DMS53 treated with DMSO at 0.1 percent for 48 hours (cell line): ENCODE data around the gene CAMK4.

Experiments used
- DNase-seq: peaks from one replicate; lab custom pipeline; 2025; ENCODE audit not compliant: unreplicated experiment; lab: John Stamatoyannopoulos, UW

Gene CAMK4

DNA sequence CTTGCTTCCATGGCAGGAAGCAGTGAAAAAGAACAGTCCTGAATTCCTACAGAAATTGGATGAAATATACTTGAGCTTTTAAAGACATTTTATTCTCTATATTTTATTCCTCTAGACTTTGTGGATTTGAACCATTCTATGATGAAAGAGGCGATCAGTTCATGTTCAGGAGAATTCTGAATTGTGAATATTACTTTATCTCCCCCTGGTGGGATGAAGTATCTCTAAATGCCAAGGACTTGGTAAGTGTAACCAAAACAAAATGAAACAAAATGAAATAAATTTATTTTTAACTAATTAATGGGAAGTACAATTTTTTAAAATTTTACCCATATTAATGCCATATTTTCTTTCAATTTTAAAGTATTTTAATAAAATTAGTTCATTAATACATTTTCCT is 254.1 kb downstream of the CAMK4 start:
- DNase-seq = no peak

DNA sequence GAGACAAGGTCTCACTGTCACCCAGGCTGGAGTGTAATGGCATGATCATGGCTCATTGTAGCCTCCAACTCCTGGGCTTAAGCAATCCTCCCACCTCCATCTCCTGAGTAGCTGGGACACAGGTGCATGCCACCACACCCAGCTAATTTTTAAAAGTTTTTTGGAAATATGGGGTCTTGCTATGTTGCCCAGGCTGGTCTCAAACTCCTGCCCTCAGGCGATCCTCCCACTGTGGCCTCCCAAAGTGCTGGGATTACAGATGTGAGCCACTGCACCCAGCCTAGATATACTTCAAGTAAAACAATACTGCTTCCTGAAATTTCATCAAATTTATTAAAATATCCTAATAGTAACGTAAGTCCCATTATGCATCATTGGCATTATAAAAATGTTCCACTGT is 254.7 kb downstream of the CAMK4 start:
- no peak for DNase-seq

DNA sequence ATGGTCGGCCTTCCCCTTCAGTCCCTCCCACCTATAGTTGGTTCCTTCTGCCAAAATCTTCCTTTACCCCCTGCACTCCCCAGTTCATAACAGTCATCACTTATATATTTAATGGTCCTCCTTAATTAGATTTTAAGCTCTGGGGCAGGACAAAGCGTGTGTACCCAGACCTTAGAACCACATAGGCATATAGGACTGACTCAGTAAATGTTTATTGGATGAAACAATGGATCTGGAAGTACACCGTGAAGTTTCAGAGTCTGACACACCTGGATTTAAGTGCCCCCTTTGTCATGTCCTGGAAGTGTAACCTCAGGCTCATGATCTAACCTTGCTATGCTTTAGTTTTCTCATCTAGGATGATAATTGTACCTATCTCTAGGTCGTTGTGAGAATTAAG is 256.2 kb downstream of the CAMK4 start:
- DNase-seq = no peak

DNA sequence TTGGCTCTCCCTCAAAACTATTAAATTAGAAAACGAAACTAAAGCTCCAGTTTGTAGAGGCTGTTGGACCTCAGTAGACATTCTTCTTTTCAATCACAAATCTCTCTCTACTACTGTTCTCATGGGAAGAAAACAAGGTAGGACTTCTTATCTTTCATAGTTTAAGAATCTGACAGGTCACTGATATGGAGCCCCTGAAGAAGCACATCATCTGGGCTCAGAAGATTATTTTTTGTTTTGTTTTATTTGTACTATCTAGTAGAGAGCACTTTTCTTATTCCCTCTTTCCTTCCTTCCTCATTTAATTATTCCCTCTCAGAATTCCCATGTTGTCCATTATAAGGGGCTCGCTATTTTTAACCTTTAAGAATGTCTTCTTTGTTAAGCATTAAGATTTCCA is 261.9 kb downstream of the CAMK4 start:
- no peak for DNase-seq

DNA sequence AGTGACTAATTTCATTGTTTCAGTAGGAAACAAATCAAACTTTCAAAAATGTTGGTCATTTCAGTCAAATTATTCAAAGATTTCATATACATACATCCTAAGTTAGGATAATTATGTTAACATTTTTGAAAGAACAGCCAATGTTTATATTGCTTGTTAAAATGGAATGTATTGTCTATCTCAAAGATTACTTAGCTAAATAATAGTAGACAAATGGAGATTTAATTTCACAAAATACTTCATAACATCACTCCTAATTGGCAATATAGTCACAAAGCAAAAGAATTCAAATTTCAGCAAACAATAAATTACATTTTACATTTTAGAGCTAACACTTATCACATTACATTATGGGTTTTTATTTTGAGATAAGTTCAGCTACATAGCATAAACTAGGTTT is 262.7 kb downstream of the CAMK4 start:
- no peak for DNase-seq

DNA sequence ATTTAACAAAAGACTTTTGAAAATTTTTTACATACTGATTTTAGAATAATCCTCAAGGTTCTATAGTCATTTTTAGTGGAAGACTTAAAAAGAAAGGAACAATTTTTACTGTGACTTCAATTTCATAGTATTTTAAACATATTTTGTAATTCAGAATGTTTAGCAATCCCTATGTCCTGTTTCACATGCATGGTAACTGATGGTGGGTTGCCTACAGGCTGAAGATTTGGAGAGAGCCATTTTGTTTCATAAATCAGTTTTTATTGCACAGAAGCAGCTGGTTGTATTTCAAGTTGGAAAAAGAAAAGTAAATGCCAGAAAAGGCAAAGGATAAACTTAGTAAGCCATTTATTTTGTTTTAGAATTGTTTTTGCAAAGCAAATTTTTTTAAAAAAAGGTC is 264.2 kb downstream of the CAMK4 start:
- DNase-seq = no peak

DNA sequence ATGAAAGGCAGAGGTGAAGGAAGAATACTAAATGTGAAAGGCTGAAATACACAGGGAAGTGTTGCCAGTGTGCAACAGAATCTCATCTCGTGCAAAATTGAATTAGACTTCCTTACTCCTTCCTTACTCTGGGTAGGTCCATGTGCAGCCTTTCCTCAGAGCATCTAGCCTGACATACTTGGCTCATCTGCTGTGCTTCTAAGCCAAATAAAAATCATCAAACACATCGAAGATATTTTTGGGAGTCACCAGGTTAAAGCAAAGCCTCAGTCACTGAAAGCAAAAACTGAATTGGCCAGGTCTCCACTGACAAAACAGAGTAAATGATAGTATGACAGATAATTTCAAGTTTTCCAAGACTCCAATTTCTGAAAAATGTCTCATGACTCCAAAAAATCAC is 268.8 kb downstream of the CAMK4 start:
- no peak for DNase-seq

DNA sequence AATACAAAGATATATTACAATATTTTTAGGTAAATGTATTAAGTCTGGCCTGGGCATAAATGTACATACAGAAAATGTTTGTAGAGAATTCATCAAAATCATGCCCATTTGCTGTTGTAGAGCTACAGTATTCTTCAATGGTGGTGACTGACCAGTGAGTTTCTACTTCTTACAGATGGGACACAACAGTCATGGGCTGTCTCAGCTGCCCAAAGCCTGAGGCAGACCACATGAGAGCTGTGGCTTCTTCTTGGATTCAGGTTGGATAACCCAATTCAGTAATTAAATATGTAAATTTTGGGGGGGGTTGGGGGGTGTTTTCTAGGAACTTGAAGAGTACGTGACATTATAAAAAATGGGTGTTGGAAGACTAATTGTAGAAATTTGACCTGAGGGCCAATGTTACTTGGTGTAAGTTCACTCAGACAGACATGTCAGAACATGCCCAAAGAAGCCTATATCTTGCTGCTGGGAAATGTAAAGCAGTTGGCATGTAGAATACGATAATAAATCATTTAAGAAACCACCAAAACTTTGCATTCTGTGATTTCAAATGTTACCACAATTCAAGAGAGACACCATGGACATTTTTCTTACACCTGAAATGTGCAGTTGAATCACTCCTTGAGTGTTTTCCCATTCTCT is 270.3 kb downstream of the CAMK4 start:
- no peak for DNase-seq

DNA sequence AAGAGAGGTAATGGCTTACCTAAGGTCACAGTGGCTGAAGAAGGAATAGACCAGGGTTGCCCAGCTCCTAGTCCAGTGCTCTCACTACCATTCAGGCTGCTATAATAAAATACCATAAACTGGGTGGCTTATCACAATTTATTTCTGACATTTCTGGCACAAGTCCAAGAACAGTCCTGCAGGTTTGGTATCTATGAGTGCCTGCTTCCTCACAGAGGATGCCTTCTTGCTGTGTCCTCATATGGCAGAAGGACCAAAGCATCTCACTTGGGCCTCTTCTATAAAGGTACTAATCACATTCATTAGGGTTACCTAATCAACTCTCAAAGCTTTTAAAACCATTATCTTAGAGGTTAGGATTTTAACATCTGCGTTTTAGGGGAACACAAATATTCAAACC is 271.0 kb downstream of the CAMK4 start:
- no peak for DNase-seq

DNA sequence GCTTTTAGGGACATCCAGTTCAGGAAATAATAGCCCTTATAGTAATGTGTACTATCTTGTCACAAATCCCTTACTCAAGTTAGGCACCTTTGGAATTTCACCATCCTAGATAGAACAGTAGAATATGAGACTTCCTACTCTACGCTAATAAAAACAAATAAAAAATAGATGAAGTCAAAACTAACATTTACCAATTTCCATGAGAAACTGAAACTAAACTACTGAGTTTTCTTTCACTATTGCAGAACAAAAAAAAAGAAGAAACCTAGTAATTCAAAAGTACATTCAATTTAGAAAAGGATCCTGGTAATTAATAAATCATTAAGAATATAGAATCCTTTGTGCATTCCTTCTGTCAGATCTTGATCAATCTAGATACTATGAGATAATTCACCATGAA is 274.2 kb downstream of the CAMK4 start:
- no peak for DNase-seq

DNA sequence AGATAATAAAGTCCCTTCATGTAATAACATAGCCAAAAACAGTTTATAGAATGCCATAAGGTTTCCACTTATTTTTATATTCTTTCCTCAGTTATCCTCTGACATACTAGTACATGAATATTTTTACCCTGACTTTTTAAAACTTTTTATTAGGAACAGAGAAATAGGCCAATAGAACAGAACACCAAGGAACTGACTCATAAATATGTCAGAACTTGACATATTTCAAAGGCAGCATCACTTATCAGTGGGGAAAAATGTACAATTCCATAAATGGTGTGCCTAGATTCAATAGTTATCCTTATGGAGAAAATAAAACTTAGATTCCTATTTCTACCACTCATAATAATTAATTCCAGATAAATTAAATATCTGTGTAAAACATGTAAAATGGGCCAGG is 278.8 kb downstream of the CAMK4 start:
- DNase-seq = no peak

DNA sequence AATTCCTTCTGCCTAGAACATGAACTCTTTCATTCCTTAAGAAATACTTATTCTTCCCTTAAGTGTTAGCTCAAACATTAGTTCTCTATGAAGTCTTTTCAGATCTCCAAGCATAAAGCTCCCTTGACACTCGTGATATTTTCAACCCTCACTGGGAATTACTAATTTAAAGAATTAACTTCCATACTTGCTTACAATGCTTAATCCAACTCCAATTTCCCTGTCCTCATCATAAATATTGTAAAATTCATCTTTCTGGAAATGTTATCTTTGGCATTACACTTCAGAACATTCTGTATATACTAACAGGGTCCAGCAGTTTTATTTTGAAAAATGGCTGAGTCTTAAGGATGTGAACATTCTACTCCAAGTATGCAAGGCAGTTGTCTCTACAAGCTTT is 280.9 kb downstream of the CAMK4 start:
- DNase-seq = no peak

DNA sequence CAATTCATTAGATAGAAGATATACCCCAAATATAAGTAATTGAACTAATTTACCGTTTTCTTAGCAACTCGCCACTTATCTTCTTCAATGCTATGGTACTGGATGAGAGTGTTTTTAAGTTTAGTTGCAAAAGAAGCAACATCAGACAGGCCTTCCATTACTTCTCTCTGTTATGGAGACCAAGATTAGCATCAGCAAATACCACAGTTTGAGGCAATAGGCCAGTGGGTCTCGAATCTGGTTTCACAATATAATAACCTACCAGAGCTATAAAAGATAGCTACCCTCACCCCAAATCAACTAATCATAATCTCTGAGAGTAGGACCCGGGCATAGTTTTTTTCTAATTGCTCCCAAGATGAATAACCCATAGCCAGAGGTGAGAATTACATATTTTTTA is 283.1 kb downstream of the CAMK4 start:
- DNase-seq = no peak

DNA sequence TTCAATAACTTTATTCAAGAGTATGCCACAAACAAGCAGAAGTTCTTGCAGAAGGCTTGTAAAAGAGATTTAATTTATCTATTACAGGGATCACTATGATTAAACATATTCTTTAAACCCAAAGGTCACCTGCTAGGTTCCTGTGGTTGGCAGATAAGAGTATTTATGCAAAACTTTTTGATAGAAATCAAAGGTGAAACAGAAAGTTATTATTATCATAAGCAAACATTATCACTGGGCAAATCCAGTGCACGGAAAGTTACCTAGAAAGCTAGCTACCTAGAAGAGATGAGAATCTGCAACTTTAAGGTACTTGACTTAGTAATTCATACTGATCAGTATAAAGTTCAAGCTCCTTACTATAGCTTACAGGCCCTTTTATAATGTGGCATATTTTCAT is 284.9 kb downstream of the CAMK4 start:
- DNase-seq = no peak

DNA sequence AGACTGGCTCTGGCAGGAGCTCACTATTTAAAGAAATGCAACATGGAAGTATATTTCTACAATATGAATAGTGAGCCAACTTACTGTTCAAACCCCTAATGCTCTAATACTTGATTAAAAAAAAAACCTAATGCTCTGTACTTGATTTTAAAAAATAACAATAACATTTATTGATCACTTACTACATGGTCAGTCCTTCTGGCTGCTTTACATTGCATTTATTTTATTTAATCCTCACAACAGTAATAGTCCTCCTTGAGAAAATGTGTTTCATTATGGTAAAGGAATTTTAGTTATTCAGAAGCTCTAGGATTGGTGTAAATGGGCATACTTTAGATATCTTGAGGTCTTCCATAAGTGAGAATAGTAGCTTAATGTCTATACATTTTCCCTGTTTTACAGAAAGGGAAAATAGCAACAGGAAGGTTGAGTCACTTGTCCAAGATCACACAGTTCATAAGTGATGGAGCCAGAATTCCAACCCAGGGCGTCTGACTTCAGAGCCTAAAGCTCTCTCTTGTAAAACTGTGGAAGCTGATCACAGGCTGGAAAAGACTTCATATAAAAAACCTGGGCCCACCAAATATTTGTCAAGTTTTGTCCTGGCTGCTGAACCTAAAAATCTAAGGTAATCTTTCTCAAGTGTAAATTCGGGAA is 287.1 kb downstream of the CAMK4 start:
- no peak for DNase-seq

DNA sequence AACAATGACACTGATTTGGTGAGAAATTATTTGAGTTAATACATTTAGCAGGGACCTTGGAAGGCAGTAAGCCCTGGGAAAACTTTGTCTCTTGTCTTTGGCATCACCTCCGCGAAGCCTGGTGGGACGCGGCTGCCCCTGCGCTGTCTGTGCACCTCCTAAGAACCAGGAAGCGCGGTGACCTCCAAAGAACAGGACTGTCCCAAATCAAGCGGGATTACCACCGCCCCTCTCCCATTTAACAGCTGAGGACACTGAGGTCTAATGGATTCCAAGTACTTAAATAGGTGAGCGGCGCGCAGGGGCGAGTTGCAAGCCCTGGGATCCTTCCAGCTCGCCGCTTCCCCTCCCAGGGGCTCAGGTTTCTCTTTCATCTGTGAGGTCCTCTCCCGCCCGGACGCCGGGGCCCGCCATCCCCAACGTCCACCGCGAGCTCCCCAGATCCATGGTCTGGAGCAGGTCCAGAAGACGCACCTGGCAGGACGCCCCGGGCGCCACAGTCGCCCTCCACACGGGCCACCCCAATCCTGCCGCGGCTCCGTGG is 287.7 kb downstream of the CAMK4 start:
- peak; percentile 64 for DNase-seq

DNA sequence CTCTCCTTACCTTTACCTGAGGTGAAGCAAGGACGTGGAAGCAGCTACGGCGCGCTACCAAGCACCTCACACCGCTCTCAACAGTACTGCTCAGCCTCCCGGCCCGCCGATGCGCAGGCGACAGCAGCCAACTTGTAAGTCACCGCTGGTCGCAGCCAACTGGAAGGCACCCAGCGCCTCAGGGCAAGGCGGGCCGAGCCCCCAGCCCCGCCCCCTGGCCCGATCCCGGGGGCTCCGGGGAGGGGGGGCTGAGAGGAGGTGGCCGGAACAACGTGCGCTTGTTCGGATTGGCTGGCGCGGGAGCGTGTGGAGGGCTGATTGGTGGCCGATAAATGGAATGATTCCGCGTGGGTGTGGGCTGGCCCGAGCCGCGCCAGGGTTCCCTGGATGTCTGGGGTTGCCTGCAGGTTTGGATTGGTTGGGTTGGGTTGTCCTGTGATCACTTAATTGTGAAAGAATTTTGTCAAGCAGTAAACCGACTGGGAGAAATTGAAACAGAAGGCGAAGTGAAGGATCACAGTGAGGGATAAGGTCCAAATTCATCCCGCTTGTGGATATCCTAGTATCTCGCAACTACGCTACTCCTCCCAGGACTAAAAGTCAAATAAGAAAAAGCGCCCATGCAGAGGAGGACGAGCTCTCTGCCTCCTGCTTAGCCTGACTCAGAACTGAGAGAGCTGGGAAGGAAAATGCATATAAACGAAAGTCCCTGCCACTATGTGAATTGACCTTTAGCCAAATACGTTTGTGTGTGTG is 288.4 kb downstream of the CAMK4 start, which contains the start of gene STARD4:
Gene STARD4, minus strand, starts transcription at position 161 of the 756 bp plus-strand sequence. CDS start 5,102 bp downstream, outside the sequence.
- DNase-seq = peak; percentile 89

DNA sequence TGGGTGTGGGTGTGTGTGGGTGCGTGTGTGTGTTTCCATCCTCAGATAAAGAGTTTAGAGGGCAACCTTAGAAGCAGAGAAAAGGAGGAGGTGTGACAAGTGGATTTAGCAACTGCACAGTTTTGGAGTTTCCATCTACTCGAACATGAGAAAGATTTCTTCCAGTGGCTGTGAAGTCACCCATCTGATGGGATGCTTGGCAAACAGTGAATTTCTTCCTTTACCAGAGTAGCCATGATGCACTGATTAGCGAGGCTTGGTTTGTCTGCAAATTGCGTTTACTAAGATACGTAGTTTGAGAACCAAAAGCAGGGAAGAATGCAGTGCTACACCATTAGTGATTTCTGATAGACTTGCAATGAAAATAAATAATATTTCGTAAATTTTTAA is 288.9 kb downstream of the CAMK4 start:
- peak; percentile 61 for DNase-seq

DNA sequence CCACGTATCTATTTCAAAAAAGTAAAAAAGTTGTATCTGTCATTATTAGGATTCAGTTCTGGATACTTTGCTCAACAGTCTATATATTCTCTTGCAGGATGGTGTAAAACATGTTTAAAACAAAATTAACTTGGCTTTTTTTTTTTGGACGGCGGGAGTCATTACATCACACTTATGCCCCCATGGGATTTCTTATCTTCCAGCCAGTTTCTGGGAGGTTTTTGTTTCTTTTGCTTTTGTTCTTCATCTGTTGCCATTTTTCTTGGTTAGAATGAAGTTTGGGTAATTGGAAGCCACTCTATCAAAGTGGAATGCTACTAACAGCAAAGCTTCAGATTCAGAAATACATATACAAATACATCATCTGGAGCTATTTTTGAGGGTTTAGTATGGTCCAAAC is 289.9 kb downstream of the CAMK4 start:
- DNase-seq = no peak

DNA sequence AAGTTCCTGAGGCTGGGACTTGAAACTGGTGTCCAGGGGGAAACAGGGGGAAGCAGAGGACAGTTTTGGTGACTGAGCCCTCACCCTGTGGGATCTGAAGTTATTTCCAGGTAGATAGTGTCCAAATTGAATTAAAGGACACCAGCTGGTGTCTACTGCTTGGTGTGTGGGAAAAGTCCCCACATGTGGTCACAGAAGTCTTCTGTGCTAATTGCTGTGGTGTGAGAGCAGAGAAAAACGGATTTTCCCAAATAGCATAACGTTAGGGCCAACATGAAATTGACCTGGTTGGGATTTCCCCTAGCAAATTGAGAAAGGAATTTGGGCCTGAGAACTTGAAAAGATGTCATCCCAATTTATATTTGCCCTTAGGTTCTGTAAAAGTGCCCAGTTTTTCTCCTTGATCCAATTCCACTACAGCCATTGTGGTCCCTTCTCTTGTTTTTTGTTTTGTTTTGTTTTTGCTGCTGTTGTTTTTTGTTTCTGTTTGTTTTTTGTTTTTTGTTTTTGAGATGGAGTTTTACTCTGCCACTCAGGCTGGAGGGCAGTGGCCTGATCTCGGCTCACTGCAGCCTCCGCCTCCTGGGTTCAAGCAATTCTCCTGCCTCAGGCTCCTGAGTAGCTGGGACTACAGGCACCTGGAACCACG is 293.8 kb downstream of the CAMK4 start:
- DNase-seq = no peak

DNA sequence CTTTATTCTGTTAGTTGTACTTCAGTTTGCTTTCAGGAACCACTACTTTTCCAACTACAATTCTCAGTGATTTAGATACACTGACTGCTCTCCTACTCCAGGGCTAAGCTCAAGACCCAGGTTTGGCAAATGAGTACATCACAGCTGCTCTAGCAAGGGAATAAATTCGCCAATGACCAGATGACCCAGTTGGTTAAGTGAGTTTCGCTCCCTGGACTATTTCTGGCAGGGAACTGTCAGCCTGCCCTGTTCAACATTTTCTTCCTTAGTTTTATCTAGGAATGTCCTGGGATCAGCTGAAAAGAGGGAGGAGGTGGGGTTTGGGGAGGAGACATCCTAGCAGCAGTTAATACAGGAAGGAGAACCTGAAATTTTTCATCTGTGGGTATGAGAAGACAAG is 294.6 kb downstream of the CAMK4 start:
- no peak for DNase-seq

DNA sequence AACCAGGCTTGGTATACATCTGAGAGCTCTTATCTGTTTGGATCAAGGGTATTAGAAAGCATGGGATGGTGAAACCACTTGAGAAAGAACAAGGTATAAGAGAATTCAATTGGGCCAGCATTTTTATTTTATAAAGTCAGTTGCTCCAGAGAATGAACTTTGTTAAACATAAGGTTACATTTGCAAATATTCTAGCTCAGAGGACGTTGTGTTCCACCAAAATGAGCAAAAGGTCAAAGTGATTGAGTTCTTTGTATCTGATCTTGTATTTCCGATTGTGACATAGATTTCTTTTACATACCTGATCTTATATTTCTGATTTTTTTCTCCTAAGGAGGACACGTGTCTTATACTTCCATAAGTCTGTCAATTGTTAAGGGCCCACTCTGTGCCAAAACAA is 296.7 kb downstream of the CAMK4 start:
- DNase-seq = no peak
